ENCODE measurements around the gene HS6ST2. TPM values are rescaled to one million over a fixed set of nuclear protein-coding genes. Genes with fewer than 3 reads are reported as not detected.

The HS6ST2 gene
- total RNA-seq, 2 experiments from 2014 or later = 0.75 to 0.81 TPM

- Mint-ChIP-seq H3K27me3 (no peaks in the 10 kb centered on the region), H3K9me3 (no peaks in the 10 kb centered on the region), H3K4me1 (ENCODE audit: low read depth) (no peaks in the 10 kb centered on the region), H3K4me3 (no peak overlapping the region), H3K27ac (no peak overlapping the region), H3K36me3 (no peaks in the 10 kb centered on the region)
- ChIA-PET POLR2A (no interaction called here), CTCF (no interaction called here)
- DNase-seq = no peak
- intact Hi-C loops (cut with micrococcal nuclease) = no loop called here
These were observed 247.7 kb downstream of the HS6ST2 start for GRCh38 chrX:132710656-132711155.

- no peaks in the 10 kb centered on the region for H3K27me3 Mint-ChIP-seq
- no peaks in the 10 kb centered on the region for H3K4me1 Mint-ChIP-seq (ENCODE audit: low read depth)
- no peak overlapping the region for H3K4me3 Mint-ChIP-seq
These were observed 249.9 kb downstream of the HS6ST2 start for GRCh38 chrX:132708529-132708928.

GRCh38 chrX:132704769-132705168 lies 253.7 kb downstream of the HS6ST2 start:
- H3K36me3 Mint-ChIP-seq = no peaks in the 10 kb centered on the region
- intact Hi-C loops (cut with micrococcal nuclease) = no loop called here

More at GRCh38 chrX:132708529-132708928, 249.9 kb downstream of the HS6ST2 start:
- no peak for DNase-seq
- Mint-ChIP-seq H3K36me3 (no peaks in the 10 kb centered on the region), H3K27ac (no peak overlapping the region), H3K9me3 (no peaks in the 10 kb centered on the region)
- intact Hi-C loops (cut with micrococcal nuclease) = no loop called here
- POLR2A ChIA-PET = no interaction called here
- CTCF ChIA-PET = no interaction called here

GRCh38 chrX:132694382-132694781 lies 264.0 kb downstream of the HS6ST2 start:
- intact Hi-C loops (cut with micrococcal nuclease) = no loop called here
- DNase-seq = no peak
- no peak overlapping the region for H3K27ac Mint-ChIP-seq
- CTCF ChIA-PET = no interaction called here
- POLR2A ChIA-PET = no interaction called here
- no peaks in the 10 kb centered on the region for H3K4me1 Mint-ChIP-seq (ENCODE audit: low read depth)
- no peak overlapping the region for H3K4me3 Mint-ChIP-seq
- H3K36me3 Mint-ChIP-seq = no peaks in the 10 kb centered on the region
- H3K27me3 Mint-ChIP-seq = peaks cover 3% of the 10 kb centered on the region
- H3K9me3 Mint-ChIP-seq = no peaks in the 10 kb centered on the region

More at GRCh38 chrX:132704769-132705168, 253.7 kb downstream of the HS6ST2 start:
- Mint-ChIP-seq H3K4me1 (ENCODE audit: low read depth) (no peaks in the 10 kb centered on the region), H3K27me3 (peaks cover 6% of the 10 kb centered on the region), H3K9me3 (no peaks in the 10 kb centered on the region), H3K27ac (no peak overlapping the region), H3K4me3 (no peak overlapping the region)
- POLR2A ChIA-PET = no interaction called here
- CTCF ChIA-PET = no interaction called here
- DNase-seq = no peak

- CTCF ChIA-PET = no interaction called here
- POLR2A ChIA-PET = no interaction called here
- DNase-seq = no peak
- Mint-ChIP-seq H3K27ac (no peak overlapping the region), H3K27me3 (peaks cover 1% of the 10 kb centered on the region), H3K4me1 (ENCODE audit: low read depth) (no peaks in the 10 kb centered on the region), H3K4me3 (no peak overlapping the region), H3K36me3 (no peaks in the 10 kb centered on the region), H3K9me3 (no peaks in the 10 kb centered on the region)
- intact Hi-C loops (cut with micrococcal nuclease) = no loop called here
These were observed 265.9 kb downstream of the HS6ST2 start for GRCh38 chrX:132692526-132692925.

- POLR2A ChIA-PET = no interaction called here
- Mint-ChIP-seq H3K36me3 (no peaks in the 10 kb centered on the region), H3K27ac (peak overlapping the region; percentile 23), H3K27me3 (peaks cover 1% of the 10 kb centered on the region), H3K4me3 (no peak overlapping the region), H3K4me1 (ENCODE audit: low read depth) (no peaks in the 10 kb centered on the region), H3K9me3 (no peaks in the 10 kb centered on the region)
- intact Hi-C loops (cut with micrococcal nuclease) = no loop called here
- CTCF ChIA-PET = no interaction called here
- no peak for DNase-seq
These were observed 266.4 kb downstream of the HS6ST2 start for GRCh38 chrX:132692066-132692465.

- peaks cover 1% of the 10 kb centered on the region for H3K27me3 Mint-ChIP-seq
- DNase-seq = no peak
- H3K4me1 Mint-ChIP-seq (ENCODE audit: low read depth) = no peaks in the 10 kb centered on the region
- no peaks in the 10 kb centered on the region for H3K9me3 Mint-ChIP-seq
- POLR2A ChIA-PET = no interaction called here
- no peaks in the 10 kb centered on the region for H3K36me3 Mint-ChIP-seq
- intact Hi-C loops (cut with micrococcal nuclease) = no loop called here
- no peak overlapping the region for H3K27ac Mint-ChIP-seq
- CTCF ChIA-PET = no interaction called here
- no peak overlapping the region for H3K4me3 Mint-ChIP-seq
These were observed 268.5 kb downstream of the HS6ST2 start for GRCh38 chrX:132689612-132690563.

GRCh38 chrX:132685276-132685675 lies 273.2 kb downstream of the HS6ST2 start:
- H3K27me3 Mint-ChIP-seq = no peaks in the 10 kb centered on the region
- intact Hi-C loops (cut with micrococcal nuclease) = no loop called here
- H3K4me3 Mint-ChIP-seq = no peak overlapping the region
- H3K36me3 Mint-ChIP-seq = no peaks in the 10 kb centered on the region
- no peak for DNase-seq
- POLR2A ChIA-PET = no interaction called here
- no peaks in the 10 kb centered on the region for H3K9me3 Mint-ChIP-seq
- CTCF ChIA-PET = no interaction called here
- no peak overlapping the region for H3K27ac Mint-ChIP-seq
- H3K4me1 Mint-ChIP-seq (ENCODE audit: low read depth) = no peaks in the 10 kb centered on the region

GRCh38 chrX:132677233-132677716 lies 281.2 kb downstream of the HS6ST2 start:
- Mint-ChIP-seq H3K27me3 (no peaks in the 10 kb centered on the region), H3K36me3 (peaks cover 1% of the 10 kb centered on the region), H3K4me1 (ENCODE audit: low read depth) (peaks cover 8% of the 10 kb centered on the region), H3K9me3 (peaks cover 7% of the 10 kb centered on the region), H3K4me3 (no peak overlapping the region), H3K27ac (peak overlapping the region; percentile 38)
- ChIA-PET POLR2A (interaction anchor here (1.1 kb wide), 1 partner anchor 98 kb away, joined by 5 read pairs; no protein-coding TSS in a partner anchor), CTCF (no interaction called here)
- intact Hi-C loops (cut with micrococcal nuclease) = loop anchor here (1.0 to 2.0 kb wide), 2 partner anchors 62 to 98 kb away; no protein-coding TSS in a partner anchor
- DNase-seq = no peak

GRCh38 chrX:132676561-132677186 lies 281.8 kb downstream of the HS6ST2 start:
- H3K9me3 Mint-ChIP-seq = peaks cover 7% of the 10 kb centered on the region
- DNase-seq = no peak
- CTCF ChIA-PET = interaction anchor here (0.7 kb wide), 1 partner anchor 9 kb away, joined by 3 read pairs; no protein-coding TSS in a partner anchor

GRCh38 chrX:132676102-132676501 lies 282.3 kb downstream of the HS6ST2 start:
- Mint-ChIP-seq H3K9me3 (peaks cover 7% of the 10 kb centered on the region), H3K27ac (no peak overlapping the region), H3K4me3 (no peak overlapping the region), H3K4me1 (ENCODE audit: low read depth) (peaks cover 8% of the 10 kb centered on the region), H3K27me3 (no peaks in the 10 kb centered on the region), H3K36me3 (peaks cover 1% of the 10 kb centered on the region)
- intact Hi-C loops (cut with micrococcal nuclease) = loop anchor here (2.0 kb wide), 1 partner anchor 63 kb away; no protein-coding TSS in a partner anchor
- POLR2A ChIA-PET = no interaction called here
- CTCF ChIA-PET = interaction anchor here (0.5 to 0.7 kb wide), 3 partner anchors 9 to 994 kb away, joined by 3 to 5 read pairs (median 3); no protein-coding TSS in a partner anchor
- no peak for DNase-seq

More at GRCh38 chrX:132676561-132677186, 281.8 kb downstream of the HS6ST2 start:
- intact Hi-C loops (cut with micrococcal nuclease) = loop anchor here (1.0 to 2.0 kb wide), 2 partner anchors 62 to 99 kb away; no protein-coding TSS in a partner anchor
- Mint-ChIP-seq H3K27me3 (no peaks in the 10 kb centered on the region), H3K4me1 (ENCODE audit: low read depth) (peaks cover 8% of the 10 kb centered on the region), H3K36me3 (peaks cover 1% of the 10 kb centered on the region), H3K4me3 (no peak overlapping the region), H3K27ac (no peak overlapping the region)
- POLR2A ChIA-PET = interaction anchor here (1.1 kb wide), 1 partner anchor 99 kb away, joined by 5 read pairs; no protein-coding TSS in a partner anchor

- no peak for DNase-seq
- CTCF ChIA-PET = no interaction called here
- H3K9me3 Mint-ChIP-seq = no peaks in the 10 kb centered on the region
- no peak overlapping the region for H3K27ac Mint-ChIP-seq
- no peak overlapping the region for H3K4me3 Mint-ChIP-seq
- no peaks in the 10 kb centered on the region for H3K27me3 Mint-ChIP-seq
- POLR2A ChIA-PET = no interaction called here
- no peaks in the 10 kb centered on the region for H3K36me3 Mint-ChIP-seq
- intact Hi-C loops (cut with micrococcal nuclease) = no loop called here
- peaks cover 8% of the 10 kb centered on the region for H3K4me1 Mint-ChIP-seq (ENCODE audit: low read depth)
These were observed 285.1 kb downstream of the HS6ST2 start for GRCh38 chrX:132673331-132673730.

Measured in activated CD4-positive, alpha-beta memory T cell treated with anti-CD3 and anti-CD28 coated beads for 36 hours (primary cell).